Globus pallidus (tissue), 1 donor: ENCODE measurements around the gene ZNF77.
"Not testable (repeated sequence)": the region's sequence is repeated elsewhere in the genome, so short reads cannot be mapped to it uniquely, and the experiment has no call there.

ENCODE experiments used
- DNase-seq: peaks from one replicate; pipeline ENCODE4 v3.0.0-alpha.2; 2015; ENCODE audit warnings: low spot score

ZNF77 gene

DNA sequence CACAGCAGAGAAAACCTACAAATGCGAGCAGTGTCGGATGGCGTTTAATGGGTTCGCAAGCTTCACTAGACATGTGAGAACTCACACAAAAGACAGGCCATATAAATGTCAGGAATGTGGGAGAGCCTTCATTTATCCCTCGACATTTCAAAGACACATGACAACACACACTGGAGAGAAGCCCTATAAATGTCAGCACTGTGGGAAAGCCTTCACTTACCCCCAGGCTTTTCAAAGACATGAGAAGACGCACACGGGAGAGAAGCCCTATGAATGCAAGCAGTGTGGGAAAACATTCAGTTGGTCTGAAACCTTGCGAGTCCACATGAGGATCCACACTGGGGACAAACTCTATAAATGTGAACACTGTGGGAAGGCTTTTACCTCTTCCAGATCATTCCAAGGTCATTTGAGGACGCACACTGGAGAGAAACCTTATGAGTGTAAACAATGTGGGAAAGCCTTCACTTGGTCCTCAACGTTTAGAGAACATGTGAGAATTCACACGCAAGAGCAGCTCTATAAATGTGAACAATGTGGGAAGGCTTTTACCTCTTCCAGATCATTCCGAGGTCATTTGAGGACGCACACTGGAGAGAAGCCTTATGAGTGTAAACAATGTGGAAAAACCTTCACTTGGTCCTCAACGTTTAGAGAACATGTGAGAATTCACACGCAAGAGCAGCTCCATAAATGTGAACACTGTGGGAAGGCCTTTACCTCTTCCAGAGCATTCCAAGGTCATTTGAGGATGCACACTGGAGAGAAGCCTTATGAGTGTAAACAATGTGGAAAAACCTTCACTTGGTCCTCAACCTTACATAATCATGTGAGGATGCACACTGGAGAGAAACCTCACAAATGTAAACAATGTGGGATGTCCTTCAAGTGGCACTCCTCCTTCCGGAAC lies 27.2 kb downstream of the ZNF77 start:
- no peak for DNase-seq

DNA sequence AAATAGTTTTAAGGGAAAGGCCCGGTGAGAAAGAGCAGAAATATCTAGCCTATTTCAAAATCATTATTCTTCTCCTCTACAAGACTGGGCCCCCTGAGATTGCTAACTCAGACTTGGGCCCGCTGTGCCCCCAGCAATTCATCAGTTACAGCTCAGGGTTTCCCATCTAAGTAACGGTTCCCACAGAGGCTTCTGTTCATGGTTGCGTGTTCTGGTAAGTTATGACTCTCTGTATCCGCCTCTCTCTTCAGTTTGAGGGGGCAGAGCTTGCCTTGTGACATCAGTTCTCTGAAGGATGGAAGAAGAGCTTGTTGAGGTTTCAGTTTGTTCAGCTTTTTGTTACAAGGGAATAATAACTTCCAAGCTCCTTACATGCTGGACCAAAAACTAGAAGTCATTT lies 32.5 kb downstream of the ZNF77 start:
- DNase-seq, result no peak

DNA sequence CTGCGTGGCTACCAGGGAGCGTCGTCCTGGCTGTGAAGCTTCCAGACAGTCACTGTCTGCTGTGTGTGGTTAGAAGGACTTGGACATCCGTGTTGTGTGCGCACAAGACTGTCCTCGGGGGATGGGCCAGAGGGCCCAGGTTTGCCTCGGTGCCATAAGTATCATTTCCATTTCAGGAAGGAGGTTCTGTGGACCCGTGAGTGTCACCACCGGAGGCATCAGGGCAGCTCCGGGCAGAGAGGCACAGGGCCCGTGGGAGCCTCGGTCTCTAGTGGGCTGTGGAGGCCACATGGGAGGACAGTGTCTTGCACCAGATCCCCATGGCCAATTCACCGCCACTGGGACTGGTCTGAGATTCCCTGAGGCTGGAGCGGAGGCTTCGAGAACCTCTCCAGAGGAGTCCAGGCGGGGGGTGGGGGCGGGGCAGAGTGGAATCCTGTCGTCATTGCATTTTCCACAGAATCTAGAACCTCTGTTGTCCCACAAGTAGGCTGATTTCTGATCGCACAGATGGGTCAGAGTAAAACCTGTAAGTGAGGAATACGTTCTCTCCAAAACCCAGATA lies 38.1 kb downstream of the ZNF77 start:
- DNase-seq, result no peak

DNA sequence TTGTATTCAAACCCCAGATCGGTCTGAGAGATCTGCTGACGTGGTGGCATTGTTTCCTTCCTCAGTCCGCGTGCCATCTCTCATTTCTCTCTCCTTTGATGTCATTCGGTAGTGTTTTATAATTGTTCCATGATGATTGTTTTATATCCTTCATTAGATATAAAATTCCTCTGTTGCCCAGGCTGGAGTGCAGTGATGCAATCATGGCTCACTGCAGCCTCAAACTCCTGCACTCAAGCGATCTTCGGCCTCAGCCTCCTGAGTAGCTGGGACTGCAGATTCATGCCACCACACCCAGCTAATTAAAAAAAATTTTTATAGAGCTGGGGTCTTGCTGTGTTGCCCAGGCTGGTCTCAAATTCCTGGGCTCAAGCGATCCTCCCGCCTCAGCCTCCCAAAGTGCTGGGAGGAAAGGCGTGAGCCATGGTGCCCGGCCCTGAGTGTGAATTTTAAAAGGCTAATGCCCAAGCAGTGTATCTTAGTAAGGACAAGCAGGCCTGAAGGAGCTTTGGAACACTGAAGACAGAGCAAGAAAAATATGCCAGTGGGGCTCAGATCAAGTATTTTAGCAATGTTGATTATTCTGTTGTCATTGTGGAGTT lies 38.8 kb downstream of the ZNF77 start:
- DNase-seq, result no peak

DNA sequence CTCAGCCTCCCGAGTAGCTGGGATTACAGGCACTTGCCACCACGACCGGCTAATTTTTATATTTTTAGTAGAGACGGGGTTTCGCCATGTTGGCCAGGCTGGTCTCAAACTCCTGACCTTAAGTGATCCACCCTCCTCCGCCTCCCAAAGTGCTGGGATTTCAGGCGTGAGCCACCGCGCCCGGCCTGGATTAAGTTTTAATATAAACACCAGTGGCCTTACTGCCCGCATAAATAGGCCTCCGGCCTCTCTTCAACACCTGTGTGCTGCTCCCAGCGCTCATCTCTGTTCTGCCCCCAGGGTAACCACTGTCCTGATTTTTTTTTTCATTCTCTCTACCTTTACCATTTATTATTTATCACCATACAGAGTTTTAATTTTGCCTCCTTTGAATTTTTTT lies 41.4 kb downstream of the ZNF77 start:
- not testable (repeated sequence) for DNase-seq

DNA sequence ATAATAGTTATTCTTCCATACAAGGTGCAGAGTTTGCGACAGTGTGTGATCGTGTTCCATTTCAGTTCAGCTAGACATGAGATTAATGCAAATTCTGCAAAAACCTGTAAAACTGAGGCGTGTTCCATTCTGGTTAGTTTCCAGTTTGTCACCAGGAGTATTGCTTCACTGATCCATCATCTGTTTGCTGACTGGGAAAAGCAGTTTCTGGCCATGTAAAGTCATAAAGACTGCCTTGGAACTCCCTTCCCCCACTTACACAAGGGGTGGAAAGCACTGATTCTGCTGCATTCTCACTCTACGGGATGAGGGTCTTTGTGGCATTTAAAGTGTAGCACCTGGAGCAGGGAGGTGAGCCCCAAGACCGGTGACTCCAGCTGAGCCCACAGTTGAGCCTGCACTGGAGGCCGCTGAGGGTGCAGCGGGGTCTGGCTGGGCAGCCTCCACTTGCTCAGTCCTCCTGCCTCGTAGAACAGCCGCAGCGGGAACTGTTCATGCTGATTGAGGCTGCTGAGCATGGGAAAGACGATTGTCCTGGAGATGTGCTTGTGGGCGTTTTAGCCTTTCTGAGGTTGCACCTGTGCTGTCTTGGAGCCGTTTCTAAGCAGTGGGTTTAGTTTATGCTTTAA lies 42.1 kb downstream of the ZNF77 start:
- DNase-seq, result no peak

DNA sequence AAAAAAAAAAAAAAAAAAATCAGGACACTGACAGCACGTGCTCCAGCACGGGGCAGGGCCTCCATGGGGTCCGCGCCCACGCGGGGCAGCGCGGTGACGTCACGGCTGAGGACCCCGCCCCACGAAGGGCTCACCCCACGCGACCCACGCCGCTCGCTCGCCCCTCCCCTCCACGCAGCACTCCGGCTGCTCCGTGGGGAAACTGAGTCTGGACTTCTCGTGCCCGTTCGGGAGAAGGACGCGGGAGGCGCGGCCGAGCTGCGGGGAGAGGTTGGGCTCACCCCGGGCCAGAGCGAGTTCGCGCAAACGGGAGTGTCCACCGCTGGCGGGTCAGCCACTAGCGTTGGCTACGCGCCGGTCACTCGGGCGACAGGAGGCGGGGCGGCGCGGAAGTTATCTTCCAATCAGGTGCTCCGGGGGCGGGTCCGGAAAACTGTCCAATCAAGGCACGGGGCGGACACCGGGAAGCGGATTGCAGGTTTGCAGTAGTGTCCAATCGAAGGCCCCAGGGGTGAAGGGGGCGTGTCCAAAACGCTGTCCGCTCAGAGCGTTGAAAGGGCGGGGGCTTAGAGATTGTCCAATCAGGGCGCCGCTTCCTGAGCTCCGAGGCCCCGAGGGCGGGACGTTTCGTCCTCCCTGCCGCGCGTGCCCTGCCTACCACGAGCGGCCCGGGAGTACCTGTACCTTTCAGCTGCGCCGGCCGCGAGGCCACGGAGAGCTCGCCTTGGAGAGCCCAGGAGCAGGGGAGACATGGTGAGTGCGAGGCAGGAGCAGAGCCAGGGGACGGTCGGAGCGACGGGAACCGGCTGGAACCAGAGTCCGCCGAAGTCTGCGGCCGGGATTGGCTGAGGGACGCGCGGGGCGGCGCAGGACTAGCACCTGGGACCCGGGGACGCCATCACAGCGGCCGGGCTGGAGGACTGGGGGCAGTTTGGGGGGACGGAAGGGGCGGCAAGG lies 44.2 kb downstream of the ZNF77 start, which contains the start of gene ZNF57:
Gene ZNF57, plus strand, starts transcription at position 633 of the 957 bp plus-strand sequence. Its CDS starts 118 bp downstream, at position 751.
- peak; percentile 100 for DNase-seq

DNA sequence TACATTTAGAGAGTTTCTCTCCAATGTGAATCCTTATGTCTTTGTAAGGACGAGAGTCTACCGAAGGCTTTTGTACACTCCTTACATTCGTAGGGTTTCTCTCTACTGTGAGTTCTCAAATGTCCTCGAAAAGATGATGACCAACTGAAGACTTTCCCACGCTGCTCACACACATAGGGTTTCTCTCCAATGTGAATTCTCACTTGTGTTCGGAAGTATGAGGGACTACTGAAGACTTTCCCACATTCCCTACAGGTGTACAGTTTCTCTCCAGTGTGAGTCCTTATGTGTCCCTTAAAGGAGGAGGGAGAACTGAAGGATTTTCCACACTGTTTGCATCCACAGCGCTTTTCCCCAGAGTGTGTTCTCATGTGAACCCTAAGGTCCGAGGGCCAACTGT lies 48.1 kb downstream of the ZNF77 start:
- no peak for DNase-seq

- DNase-seq, result not testable (repeated sequence)
Observed at GRCh38 chr19:2890531-2890930, 54.2 kb downstream of the ZNF77 start.

DNA sequence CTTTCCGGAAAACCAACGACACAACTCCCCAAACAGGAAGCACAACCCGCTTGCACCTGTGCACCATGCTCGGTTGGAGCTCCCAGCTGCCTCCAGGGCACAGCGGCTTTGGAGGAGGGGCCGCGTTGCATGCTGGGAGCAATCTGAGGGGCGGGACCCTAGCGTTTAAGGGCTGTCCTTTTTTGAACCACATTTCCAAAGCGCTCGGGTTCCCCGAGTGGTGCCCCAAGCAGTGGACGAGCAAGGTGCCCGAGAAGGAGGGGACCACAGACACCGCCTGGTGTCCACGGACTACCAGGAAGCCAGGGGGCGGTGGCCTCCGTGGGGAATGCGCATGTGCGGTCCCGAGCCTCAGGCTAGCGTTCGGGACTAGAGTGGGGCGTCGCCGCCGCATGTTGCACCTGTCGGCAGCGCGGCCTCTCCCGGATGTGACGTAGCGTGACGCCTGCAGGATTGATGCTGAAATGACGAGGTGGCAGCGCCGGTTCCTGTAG lies 56.0 kb downstream of the ZNF77 start:
- no peak for DNase-seq

- DNase-seq, result peak; percentile 72
Observed at GRCh38 chr19:2887391-2887914, 57.3 kb downstream of the ZNF77 start.

GRCh38 chr19:2885736-2886135 lies 59.0 kb downstream of the ZNF77 start:
- DNase-seq, result no peak

DNA sequence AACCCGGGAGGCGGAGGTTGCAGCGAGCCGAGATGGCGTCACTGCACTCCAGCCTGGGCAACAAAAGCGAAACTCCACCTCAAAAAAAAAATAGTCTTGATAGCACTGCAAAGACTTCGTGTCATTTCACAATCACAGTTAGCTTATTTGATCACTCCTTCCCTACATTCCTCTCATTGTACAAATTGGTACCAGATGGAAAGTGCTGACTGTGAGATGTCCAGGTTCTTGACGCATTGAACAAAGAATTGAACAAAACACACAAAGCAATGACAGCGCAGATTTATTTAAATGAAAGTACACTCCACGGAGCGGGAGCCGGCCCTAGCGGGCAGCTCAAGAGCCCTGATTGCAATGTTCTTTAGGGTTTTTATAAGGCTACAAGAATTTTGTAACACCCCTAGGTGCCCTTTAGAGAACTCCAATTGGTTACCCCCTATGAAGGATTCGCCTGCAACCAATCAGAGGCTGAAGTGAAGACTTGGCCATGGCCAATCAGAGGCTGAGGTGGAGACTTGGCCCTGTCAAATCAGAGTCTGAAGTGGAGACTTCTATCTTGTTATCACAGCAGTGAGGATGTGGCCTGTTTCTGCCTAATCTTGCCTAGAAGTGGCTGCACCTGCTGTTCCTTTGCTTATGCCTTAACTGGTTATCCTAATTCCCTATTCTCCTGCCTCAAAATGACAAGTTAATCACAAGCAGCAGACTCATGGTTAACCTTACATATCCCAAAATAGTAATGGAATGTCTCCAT lies 60.9 kb downstream of the ZNF77 start:
- DNase-seq, result no peak
